H9 (cell line): ENCODE measurements around the gene RASGRP4. TPM values are rescaled to one million over a fixed set of nuclear protein-coding genes. Genes with fewer than 3 reads are reported as not detected.

Source experiments
- DNase-seq: peaks from one replicate; pipeline ENCODE4 v3.0.0-alpha.2; 2017
- H2AFZ ChIP-seq: one replicate; pipeline ENCODE4 v1.6.1; 2013; ENCODE audit warnings: mild to moderate bottlenecking, low read length, control low read depth, moderate library complexity
- H2AK5ac ChIP-seq: 2 replicates; pipeline ENCODE4 v1.6.1; 2013; ENCODE audit warnings: low read length, control low read depth, mixed read lengths; ENCODE audit not compliant: insufficient read length
- H2BK120ac ChIP-seq: one replicate; pipeline ENCODE4 v1.6.1; 2013; ENCODE audit warnings: low read depth, mild to moderate bottlenecking, low read length, control low read depth, inconsistent platforms; ENCODE audit not compliant: poor library complexity, severe bottlenecking
- H2BK12ac ChIP-seq: 2 replicates; pipeline ENCODE4 v1.6.1; 2013; ENCODE audit warnings: low read length, control low read depth, mixed read lengths, low read depth; ENCODE audit not compliant: insufficient read length
- H2BK15ac ChIP-seq: 2 replicates; pipeline ENCODE4 v1.6.1; 2013; ENCODE audit warnings: low read depth, low read length, control low read depth
- H2BK20ac ChIP-seq: one replicate; pipeline ENCODE4 v1.6.1; 2013; ENCODE audit warnings: low read depth, mild to moderate bottlenecking, low read length, control low read depth, inconsistent platforms; ENCODE audit not compliant: poor library complexity, severe bottlenecking
- H2BK5ac ChIP-seq: 2 replicates; pipeline ENCODE4 v1.6.1; 2013; ENCODE audit warnings: low read length, control low read depth, mixed read lengths; ENCODE audit not compliant: insufficient read length
- H3K14ac ChIP-seq: 2 replicates; pipeline ENCODE4 v1.6.1; 2013; ENCODE audit warnings: low read length, control low read depth; ENCODE audit not compliant: insufficient read depth
- H3K18ac ChIP-seq: 2 replicates; pipeline ENCODE4 v1.6.1; 2013; ENCODE audit warnings: low read depth, mild to moderate bottlenecking, mixed read lengths, low read length, control low read depth; ENCODE audit not compliant: insufficient read length
- H3K23ac ChIP-seq: 2 replicates; pipeline ENCODE4 v1.6.1; 2013; ENCODE audit warnings: low read length, control low read depth, mixed read lengths, low read depth; ENCODE audit not compliant: insufficient read length
- H3K23me2 ChIP-seq: 2 replicates; pipeline ENCODE4 v1.6.1; 2013; ENCODE audit warnings: low read depth, mild to moderate bottlenecking, mixed read lengths, low read length, control low read depth; ENCODE audit not compliant: insufficient read length, poor library complexity, severe bottlenecking
- H3K27ac ChIP-seq: 2 replicates; pipeline ENCODE4 v1.5.1; 2013; ENCODE audit warnings: low read length, control low read depth, mixed read lengths, low read depth; ENCODE audit not compliant: insufficient read length
- H3K27me3 ChIP-seq: 2 replicates; pipeline ENCODE4 v1.6.1; 2013; ENCODE audit warnings: low read length, control low read depth, inconsistent platforms; ENCODE audit not compliant: insufficient read depth
- H3K4ac ChIP-seq: 2 replicates; pipeline ENCODE4 v1.6.1; 2013; ENCODE audit warnings: low read depth, mild to moderate bottlenecking, control low read depth, inconsistent platforms, low read length, moderate library complexity
- H3K4me1 ChIP-seq: 2 replicates; pipeline ENCODE4 v1.6.1; 2013; ENCODE audit warnings: low read length, control low read depth, inconsistent platforms; ENCODE audit not compliant: insufficient read depth
- H3K4me2 ChIP-seq: 2 replicates; pipeline ENCODE4 v1.6.1; 2013; ENCODE audit warnings: low read length, control low read depth, mixed read lengths; ENCODE audit not compliant: insufficient read length, insufficient read depth
- H3K56ac ChIP-seq: 2 replicates; pipeline ENCODE4 v1.6.1; 2013; ENCODE audit warnings: low read depth, mild to moderate bottlenecking, mixed read lengths, low read length, control low read depth; ENCODE audit not compliant: insufficient read length
- H3K79me1 ChIP-seq: 2 replicates; pipeline ENCODE4 v1.6.1; 2013; ENCODE audit warnings: low read depth, mild to moderate bottlenecking, moderate library complexity, low read length, control low read depth, inconsistent platforms; ENCODE audit not compliant: insufficient read depth, poor library complexity, severe bottlenecking
- H3K79me2 ChIP-seq: 2 replicates; pipeline ENCODE4 v1.6.1; 2013; ENCODE audit warnings: low read length, control low read depth, inconsistent platforms; ENCODE audit not compliant: insufficient read depth
- H3K9ac ChIP-seq: 2 replicates; pipeline ENCODE4 v1.6.1; 2013; ENCODE audit warnings: low read length, control low read depth, mixed read lengths; ENCODE audit not compliant: insufficient read length; ENCODE audit errors: extremely low read depth
- H3K9me3 ChIP-seq: one replicate; pipeline ENCODE4 v1.6.1; 2013; ENCODE audit warnings: low read depth, low read length, inconsistent platforms; ENCODE audit not compliant: control insufficient read depth
- H3T11ph ChIP-seq: one replicate; pipeline ENCODE4 v1.6.1; 2013; ENCODE audit warnings: mild to moderate bottlenecking, low read length, control low read depth, inconsistent platforms
- H4K20me1 ChIP-seq: one replicate; pipeline ENCODE4 v1.6.1; 2013; ENCODE audit not compliant: control insufficient read depth, insufficient read length, insufficient read depth
- H4K5ac ChIP-seq: 2 replicates; pipeline ENCODE4 v1.6.1; 2013; ENCODE audit warnings: low read depth, mild to moderate bottlenecking, mixed read lengths, low read length, control low read depth; ENCODE audit not compliant: insufficient read length
- H4K8ac ChIP-seq: replicated peaks from 2 replicates; pipeline ENCODE4 v1.6.1; 2013; ENCODE audit warnings: low read length, control low read depth, mixed read lengths, low read depth; ENCODE audit not compliant: insufficient read length
- H4K91ac ChIP-seq: 2 replicates; pipeline ENCODE4 v1.6.1; 2013; ENCODE audit warnings: low read depth, mild to moderate bottlenecking, moderate library complexity, mixed read lengths, low read length, control low read depth; ENCODE audit not compliant: insufficient read length
- H3K27ac Mint-ChIP-seq, 3 experiments: 2 replicates in 2 of 3; 3 replicates in 1 of 3; pipeline ENCODE4 v1.8.0; 2020 to 2021; ENCODE audit warnings: mixed read lengths in 3 of 3, mild to moderate bottlenecking in 1 of 3, moderate library complexity in 1 of 3
- H3K27me3 Mint-ChIP-seq: 2 replicates; pipeline ENCODE4 v1.8.0; 2021; ENCODE audit warnings: low read depth, mild to moderate bottlenecking, moderate library complexity, mixed read lengths
- H3K36me3 Mint-ChIP-seq, 3 experiments: 2 replicates in 2 of 3; 3 replicates in 1 of 3; pipeline ENCODE4 v1.8.0; 2020 to 2021; ENCODE audit warnings: low read depth in 3 of 3, mixed read lengths in 3 of 3; ENCODE audit not compliant: insufficient read depth in 1 of 3
- H3K4me1 Mint-ChIP-seq, 2 experiments: 2 replicates each; pipeline ENCODE4 v1.8.0; 2020; ENCODE audit warnings: mixed read lengths in 2 of 2
- H3K4me3 Mint-ChIP-seq, 2 experiments: 2 replicates in 1 of 2; 3 replicates in 1 of 2; pipeline ENCODE4 v1.8.0; 2020 to 2021; ENCODE audit warnings: mild to moderate bottlenecking in 2 of 2, mixed read lengths in 2 of 2, moderate library complexity in 1 of 2
- H3K9me3 Mint-ChIP-seq, 2 experiments: 2 replicates in 1 of 2; 3 replicates in 1 of 2; pipeline ENCODE4 v1.8.0; 2020; ENCODE audit warnings: mild to moderate bottlenecking in 2 of 2, mixed read lengths in 2 of 2, moderate library complexity in 1 of 2
- CTCF ChIP-seq: fragments of 200-600 bp; sonication (generic); conservative IDR thresholded peaks from 3 replicates; pipeline ENCODE4 v1.8.0; 2021; ENCODE audit warnings: antibody characterized with exemption, mild to moderate bottlenecking
- WGBS: extraction: QIAGEN DNeasy Blood & Tissue Kit; methylation state at CpG from one replicate; pipeline ENCODE4 v1.1.7; 2013; ENCODE audit warnings: missing lambda C conversion rate, low lambda C conversion rate, mixed read lengths; ENCODE audit not compliant: insufficient read length; ENCODE audit errors: extremely low coverage; 5-methylcytosine and 5-hydroxymethylcytosine counted together
- total RNA-seq: library from RNA; stranded (reverse); gene quantifications from 2 replicates; pipeline ENCODE4 v1.2.1, GENCODE V29; 2021

The RASGRP4 gene
- total RNA-seq, 1 experiment from 2014 or later = 0.28 TPM

GRCh38 chr19:38383743-38384142, 42.3 kb downstream of the RASGRP4 start:
- no peak overlapping the region for H3K4ac ChIP-seq
- peaks cover 22% of the 10 kb centered on the region for H3K23me2 ChIP-seq
- H3K4me3 Mint-ChIP-seq = no peak overlapping the region
- WGBS = no CpG with 5 or more reads among the region's 2 CpGs
- H2BK20ac ChIP-seq = no peak overlapping the region
- peaks cover 2% of the 10 kb centered on the region; the same call in 1 of the 2 replicates for H3K27me3 Mint-ChIP-seq
- H3K9me3 Mint-ChIP-seq = no peaks in the 10 kb centered on the region
- no peak overlapping the region for H3K4me2 ChIP-seq
- H4K91ac ChIP-seq = no peak overlapping the region
- peaks cover 3% of the 10 kb centered on the region for H4K20me1 ChIP-seq
- no peak overlapping the region for H3K9ac ChIP-seq
- no peak overlapping the region; a peak in 1 of 7 replicates for H3K27ac Mint-ChIP-seq
- no peak overlapping the region for H2BK120ac ChIP-seq
- H4K8ac ChIP-seq = no peak overlapping the region
- no peak overlapping the region for H2BK12ac ChIP-seq
- no peak overlapping the region for H3K23ac ChIP-seq
- H3K27me3 ChIP-seq = no peaks in the 10 kb centered on the region
- H3K56ac ChIP-seq = no peak overlapping the region
- no peaks in the 10 kb centered on the region for H3K9me3 ChIP-seq
- H2BK15ac ChIP-seq = no peak overlapping the region
- H3K14ac ChIP-seq = no peak overlapping the region
- peaks cover 20 to 55% (median 43%) of the 10 kb centered on the region in 3 experiments; a peak in 6 of 7 replicates for H3K36me3 Mint-ChIP-seq
- no peak overlapping the region for H3K27ac ChIP-seq
- no peak overlapping the region for H4K5ac ChIP-seq
- no peak overlapping the region for H2AK5ac ChIP-seq
- H3K79me1 ChIP-seq = no peaks in the 10 kb centered on the region
- TF ChIP-seq CTCF = no peak
- no peak for DNase-seq
- no peaks in the 10 kb centered on the region for H3K4me1 ChIP-seq
- no peaks in the 10 kb centered on the region for H3K79me2 ChIP-seq
- no peak overlapping the region for H3T11ph ChIP-seq
- H3K4me1 Mint-ChIP-seq = peaks cover 9 to 16% of the 10 kb centered on the region in 2 experiments
- H2AFZ ChIP-seq = no peak overlapping the region
- H3K18ac ChIP-seq = no peak overlapping the region
- H2BK5ac ChIP-seq = no peak overlapping the region
